Measurements from ENCODE around the gene KRTAP3-1. TPM values are rescaled to one million over a fixed set of nuclear protein-coding genes. Genes with fewer than 3 reads are reported as not detected.

KRTAP3-1 gene
- total and polyA plus RNA-seq, 2 experiments from 2014 or later: not detected

DNA sequence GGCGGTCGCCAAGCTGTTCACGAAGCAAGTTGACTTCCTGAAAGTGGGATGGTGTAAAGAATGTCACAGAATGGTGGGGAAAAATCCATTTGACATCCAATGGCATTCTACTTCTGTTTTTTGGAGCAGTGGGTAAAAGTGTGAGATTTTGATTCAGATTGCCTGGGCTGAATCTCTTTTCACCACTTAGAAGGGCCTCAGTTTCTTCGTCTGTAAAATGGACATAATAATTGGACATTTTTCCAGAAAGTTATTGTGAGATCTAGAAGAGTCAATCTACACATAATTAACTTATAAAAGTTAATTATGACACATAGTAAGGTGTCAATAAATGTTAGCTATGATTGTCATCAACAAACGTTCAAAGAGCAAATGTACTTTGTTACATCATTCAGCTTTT, 27.8 kb downstream of the KRTAP3-1 start (continued):
- TF ChIP-seq, protein P1, sequence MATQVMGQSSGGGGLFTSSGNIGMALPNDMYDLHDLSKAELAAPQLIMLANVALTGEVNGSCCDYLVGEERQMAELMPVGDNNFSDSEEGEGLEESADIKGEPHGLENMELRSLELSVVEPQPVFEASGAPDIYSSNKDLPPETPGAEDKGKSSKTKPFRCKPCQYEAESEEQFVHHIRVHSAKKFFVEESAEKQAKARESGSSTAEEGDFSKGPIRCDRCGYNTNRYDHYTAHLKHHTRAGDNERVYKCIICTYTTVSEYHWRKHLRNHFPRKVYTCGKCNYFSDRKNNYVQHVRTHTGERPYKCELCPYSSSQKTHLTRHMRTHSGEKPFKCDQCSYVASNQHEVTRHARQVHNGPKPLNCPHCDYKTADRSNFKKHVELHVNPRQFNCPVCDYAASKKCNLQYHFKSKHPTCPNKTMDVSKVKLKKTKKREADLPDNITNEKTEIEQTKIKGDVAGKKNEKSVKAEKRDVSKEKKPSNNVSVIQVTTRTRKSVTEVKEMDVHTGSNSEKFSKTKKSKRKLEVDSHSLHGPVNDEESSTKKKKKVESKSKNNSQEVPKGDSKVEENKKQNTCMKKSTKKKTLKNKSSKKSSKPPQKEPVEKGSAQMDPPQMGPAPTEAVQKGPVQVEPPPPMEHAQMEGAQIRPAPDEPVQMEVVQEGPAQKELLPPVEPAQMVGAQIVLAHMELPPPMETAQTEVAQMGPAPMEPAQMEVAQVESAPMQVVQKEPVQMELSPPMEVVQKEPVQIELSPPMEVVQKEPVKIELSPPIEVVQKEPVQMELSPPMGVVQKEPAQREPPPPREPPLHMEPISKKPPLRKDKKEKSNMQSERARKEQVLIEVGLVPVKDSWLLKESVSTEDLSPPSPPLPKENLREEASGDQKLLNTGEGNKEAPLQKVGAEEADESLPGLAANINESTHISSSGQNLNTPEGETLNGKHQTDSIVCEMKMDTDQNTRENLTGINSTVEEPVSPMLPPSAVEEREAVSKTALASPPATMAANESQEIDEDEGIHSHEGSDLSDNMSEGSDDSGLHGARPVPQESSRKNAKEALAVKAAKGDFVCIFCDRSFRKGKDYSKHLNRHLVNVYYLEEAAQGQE (IDR thresholded peaks at IDR 0.05; ENCODE audit: unreplicated experiment): no peak
- no peak for TF ChIP-seq STAT1 (IDR thresholded peaks at IDR 0.05; ENCODE audit: unreplicated experiment)

DNA sequence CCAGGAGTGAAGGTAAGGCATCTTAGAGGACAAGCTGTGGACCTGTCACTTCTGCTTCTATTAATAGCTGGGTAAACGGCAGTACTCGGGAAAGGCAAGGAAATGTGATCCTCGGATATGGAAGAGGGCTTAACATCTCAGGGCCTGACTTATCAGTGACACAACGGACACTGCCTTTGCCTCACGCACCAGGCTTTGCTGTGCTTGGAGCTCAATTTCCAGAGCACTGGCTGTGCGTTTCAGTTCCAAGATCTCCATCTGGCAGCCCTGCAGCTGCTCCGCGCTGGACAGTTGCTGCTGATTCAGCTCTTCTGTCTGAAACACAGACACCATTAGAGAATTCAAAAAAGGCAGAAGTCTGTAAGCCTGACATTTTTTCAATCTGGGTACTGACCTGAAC, 28.3 kb downstream of the KRTAP3-1 start:
- Histone ChIP-seq H3K4me2 (no peak overlapping the region), H3K4me3 (no peak overlapping the region), H2AFZ (peak overlapping the region; percentile 84), H3K9me2 (ENCODE audit: insufficient read depth) (0 out of 2 replicates have a peak, but pooled peaks cover 3% of the 10 kb centered on the region), H3K27me3 (ENCODE audit: insufficient read depth) (no peaks in the 10 kb centered on the region), H3K36me3 (ENCODE audit: insufficient read depth) (no peaks in the 10 kb centered on the region), H3K4me1 (ENCODE audit: insufficient read depth) (0 out of 2 replicates have a peak, but pooled peaks cover 3% of the 10 kb centered on the region), H3K27ac (ENCODE audit: low read depth) (no peak overlapping the region), H3F3A (replicated peaks; ENCODE audit: low read depth) (no peaks in the 10 kb centered on the region), H4K20me1 (replicated peaks; ENCODE audit: insufficient read depth) (no peaks in the 10 kb centered on the region), H3K79me2 (replicated peaks; ENCODE audit: insufficient read depth) (no peaks in the 10 kb centered on the region)
- ATAC-seq (no peak), DNase-seq (ENCODE audit: low spot score) (no peak)
- Mint-ChIP-seq H3K27me3 (ENCODE audit: insufficient read depth, low read depth, poor library complexity) (peaks cover 6% of the 10 kb centered on the region), H3K4me3 (no peak overlapping the region), H3K9me3 (no peaks in the 10 kb centered on the region), H3K27ac (no peak overlapping the region), H3K36me3 (ENCODE audit: low read depth) (no peaks in the 10 kb centered on the region), H3K4me1 (peaks cover 11% of the 10 kb centered on the region; the same call in 2 of the 3 replicates)
- TF ChIP-seq, protein P2, sequence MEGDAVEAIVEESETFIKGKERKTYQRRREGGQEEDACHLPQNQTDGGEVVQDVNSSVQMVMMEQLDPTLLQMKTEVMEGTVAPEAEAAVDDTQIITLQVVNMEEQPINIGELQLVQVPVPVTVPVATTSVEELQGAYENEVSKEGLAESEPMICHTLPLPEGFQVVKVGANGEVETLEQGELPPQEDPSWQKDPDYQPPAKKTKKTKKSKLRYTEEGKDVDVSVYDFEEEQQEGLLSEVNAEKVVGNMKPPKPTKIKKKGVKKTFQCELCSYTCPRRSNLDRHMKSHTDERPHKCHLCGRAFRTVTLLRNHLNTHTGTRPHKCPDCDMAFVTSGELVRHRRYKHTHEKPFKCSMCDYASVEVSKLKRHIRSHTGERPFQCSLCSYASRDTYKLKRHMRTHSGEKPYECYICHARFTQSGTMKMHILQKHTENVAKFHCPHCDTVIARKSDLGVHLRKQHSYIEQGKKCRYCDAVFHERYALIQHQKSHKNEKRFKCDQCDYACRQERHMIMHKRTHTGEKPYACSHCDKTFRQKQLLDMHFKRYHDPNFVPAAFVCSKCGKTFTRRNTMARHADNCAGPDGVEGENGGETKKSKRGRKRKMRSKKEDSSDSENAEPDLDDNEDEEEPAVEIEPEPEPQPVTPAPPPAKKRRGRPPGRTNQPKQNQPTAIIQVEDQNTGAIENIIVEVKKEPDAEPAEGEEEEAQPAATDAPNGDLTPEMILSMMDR (conservative IDR thresholded peaks at IDR 0.05; ENCODE audit: low read depth in 2 of 2): no peak
- TF ChIP-seq ZNF114 (CRISPR knock-in tag; IDR thresholded peaks at IDR 0.05): no peak
- no peak for TF ChIP-seq STAT1 (IDR thresholded peaks at IDR 0.05; ENCODE audit: unreplicated experiment)
- TF ChIP-seq, protein P3, sequence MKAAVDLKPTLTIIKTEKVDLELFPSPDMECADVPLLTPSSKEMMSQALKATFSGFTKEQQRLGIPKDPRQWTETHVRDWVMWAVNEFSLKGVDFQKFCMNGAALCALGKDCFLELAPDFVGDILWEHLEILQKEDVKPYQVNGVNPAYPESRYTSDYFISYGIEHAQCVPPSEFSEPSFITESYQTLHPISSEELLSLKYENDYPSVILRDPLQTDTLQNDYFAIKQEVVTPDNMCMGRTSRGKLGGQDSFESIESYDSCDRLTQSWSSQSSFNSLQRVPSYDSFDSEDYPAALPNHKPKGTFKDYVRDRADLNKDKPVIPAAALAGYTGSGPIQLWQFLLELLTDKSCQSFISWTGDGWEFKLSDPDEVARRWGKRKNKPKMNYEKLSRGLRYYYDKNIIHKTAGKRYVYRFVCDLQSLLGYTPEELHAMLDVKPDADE (IDR thresholded peaks at IDR 0.05): no peak
- no peak for TF ChIP-seq POLR2AphosphoS5 (IDR thresholded peaks at IDR 0.05; ENCODE audit: low read depth)
- no peak for TF ChIP-seq JUNB (IDR thresholded peaks at IDR 0.05; ENCODE audit: unreplicated experiment)
- no peak for TF ChIP-seq NANOG (IDR thresholded peaks at IDR 0.05; ENCODE audit: borderline replicate concordance)
- TF ChIP-seq, protein P4, sequence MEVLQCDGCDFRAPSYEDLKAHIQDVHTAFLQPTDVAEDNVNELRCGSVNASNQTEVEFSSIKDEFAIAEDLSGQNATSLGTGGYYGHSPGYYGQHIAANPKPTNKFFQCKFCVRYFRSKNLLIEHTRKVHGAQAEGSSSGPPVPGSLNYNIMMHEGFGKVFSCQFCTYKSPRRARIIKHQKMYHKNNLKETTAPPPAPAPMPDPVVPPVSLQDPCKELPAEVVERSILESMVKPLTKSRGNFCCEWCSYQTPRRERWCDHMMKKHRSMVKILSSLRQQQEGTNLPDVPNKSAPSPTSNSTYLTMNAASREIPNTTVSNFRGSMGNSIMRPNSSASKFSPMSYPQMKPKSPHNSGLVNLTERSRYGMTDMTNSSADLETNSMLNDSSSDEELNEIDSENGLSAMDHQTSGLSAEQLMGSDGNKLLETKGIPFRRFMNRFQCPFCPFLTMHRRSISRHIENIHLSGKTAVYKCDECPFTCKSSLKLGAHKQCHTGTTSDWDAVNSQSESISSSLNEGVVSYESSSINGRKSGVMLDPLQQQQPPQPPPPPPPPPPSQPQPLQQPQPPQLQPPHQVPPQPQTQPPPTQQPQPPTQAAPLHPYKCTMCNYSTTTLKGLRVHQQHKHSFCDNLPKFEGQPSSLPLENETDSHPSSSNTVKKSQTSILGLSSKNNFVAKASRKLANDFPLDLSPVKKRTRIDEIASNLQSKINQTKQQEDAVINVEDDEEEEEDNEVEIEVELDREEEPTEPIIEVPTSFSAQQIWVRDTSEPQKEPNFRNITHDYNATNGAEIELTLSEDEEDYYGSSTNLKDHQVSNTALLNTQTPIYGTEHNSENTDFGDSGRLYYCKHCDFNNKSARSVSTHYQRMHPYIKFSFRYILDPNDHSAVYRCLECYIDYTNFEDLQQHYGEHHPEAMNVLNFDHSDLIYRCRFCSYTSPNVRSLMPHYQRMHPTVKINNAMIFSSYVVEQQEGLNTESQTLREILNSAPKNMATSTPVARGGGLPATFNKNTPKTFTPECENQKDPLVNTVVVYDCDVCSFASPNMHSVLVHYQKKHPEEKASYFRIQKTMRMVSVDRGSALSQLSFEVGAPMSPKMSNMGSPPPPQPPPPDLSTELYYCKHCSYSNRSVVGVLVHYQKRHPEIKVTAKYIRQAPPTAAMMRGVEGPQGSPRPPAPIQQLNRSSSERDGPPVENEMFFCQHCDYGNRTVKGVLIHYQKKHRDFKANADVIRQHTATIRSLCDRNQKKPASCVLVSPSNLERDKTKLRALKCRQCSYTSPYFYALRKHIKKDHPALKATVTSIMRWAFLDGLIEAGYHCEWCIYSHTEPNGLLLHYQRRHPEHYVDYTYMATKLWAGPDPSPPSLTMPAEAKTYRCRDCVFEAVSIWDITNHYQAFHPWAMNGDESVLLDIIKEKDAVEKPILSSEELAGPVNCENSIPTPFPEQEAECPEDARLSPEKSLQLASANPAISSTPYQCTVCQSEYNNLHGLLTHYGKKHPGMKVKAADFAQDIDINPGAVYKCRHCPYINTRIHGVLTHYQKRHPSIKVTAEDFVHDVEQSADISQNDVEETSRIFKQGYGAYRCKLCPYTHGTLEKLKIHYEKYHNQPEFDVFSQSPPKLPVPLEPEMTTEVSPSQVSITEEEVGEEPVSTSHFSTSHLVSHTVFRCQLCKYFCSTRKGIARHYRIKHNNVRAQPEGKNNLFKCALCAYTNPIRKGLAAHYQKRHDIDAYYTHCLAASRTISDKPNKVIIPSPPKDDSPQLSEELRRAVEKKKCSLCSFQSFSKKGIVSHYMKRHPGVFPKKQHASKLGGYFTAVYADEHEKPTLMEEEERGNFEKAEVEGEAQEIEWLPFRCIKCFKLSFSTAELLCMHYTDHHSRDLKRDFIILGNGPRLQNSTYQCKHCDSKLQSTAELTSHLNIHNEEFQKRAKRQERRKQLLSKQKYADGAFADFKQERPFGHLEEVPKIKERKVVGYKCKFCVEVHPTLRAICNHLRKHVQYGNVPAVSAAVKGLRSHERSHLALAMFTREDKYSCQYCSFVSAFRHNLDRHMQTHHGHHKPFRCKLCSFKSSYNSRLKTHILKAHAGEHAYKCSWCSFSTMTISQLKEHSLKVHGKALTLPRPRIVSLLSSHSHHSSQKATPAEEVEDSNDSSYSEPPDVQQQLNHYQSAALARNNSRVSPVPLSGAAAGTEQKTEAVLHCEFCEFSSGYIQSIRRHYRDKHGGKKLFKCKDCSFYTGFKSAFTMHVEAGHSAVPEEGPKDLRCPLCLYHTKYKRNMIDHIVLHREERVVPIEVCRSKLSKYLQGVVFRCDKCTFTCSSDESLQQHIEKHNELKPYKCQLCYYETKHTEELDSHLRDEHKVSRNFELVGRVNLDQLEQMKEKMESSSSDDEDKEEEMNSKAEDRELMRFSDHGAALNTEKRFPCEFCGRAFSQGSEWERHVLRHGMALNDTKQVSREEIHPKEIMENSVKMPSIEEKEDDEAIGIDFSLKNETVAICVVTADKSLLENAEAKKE (CRISPR knock-in tag; IDR thresholded peaks at IDR 0.05): no peak
- no peak for TF ChIP-seq ZNF331 (CRISPR knock-in tag; IDR thresholded peaks at IDR 0.05; ENCODE audit: low read depth)
- TF ChIP-seq EZH2 (IDR thresholded peaks at IDR 0.05; ENCODE audit: low read depth, unreplicated experiment): no peak
